Activated naive CD8-positive, alpha-beta T cell treated with anti-CD3 and anti-CD28 coated beads for 36 hours (primary cell): ENCODE results near the gene MPDU1. TPM values are rescaled to one million over a fixed set of nuclear protein-coding genes. Genes with fewer than 3 reads are reported as not detected.

Experiments
- DNase-seq: peaks from one replicate; pipeline ENCODE4 v3.0.0; 2021
- H3K27ac Mint-ChIP-seq: one replicate; pipeline ENCODE4 v1.8.0; 2022; ENCODE audit warnings: mild to moderate bottlenecking, moderate library complexity, mixed read lengths
- H3K27me3 Mint-ChIP-seq: one replicate; pipeline ENCODE4 v1.8.0; 2022; ENCODE audit warnings: mild to moderate bottlenecking, mixed read lengths
- H3K36me3 Mint-ChIP-seq: one replicate; pipeline ENCODE4 v1.8.0; 2021; ENCODE audit warnings: mild to moderate bottlenecking, mixed read lengths
- H3K4me1 Mint-ChIP-seq: one replicate; pipeline ENCODE4 v1.8.0; 2021; ENCODE audit warnings: mixed read lengths
- H3K4me3 Mint-ChIP-seq: one replicate; pipeline ENCODE4 v1.8.0; 2022; ENCODE audit warnings: mild to moderate bottlenecking, moderate library complexity, mixed read lengths
- H3K9me3 Mint-ChIP-seq: one replicate; pipeline ENCODE4 v1.8.0; 2022; ENCODE audit warnings: mixed read lengths
- total RNA-seq, 2 experiments: library from RNA; stranded (reverse); gene quantifications; one replicate each; pipeline ENCODE4 v1.2.3, GENCODE V29; 2021

MPDU1 gene
- total RNA-seq, 2 experiments from 2014 or later = 72.8 to 77.2 TPM

- peak overlapping the region; percentile 100 for H3K27ac Mint-ChIP-seq
- H3K4me1 Mint-ChIP-seq = peaks cover 57% of the 10 kb centered on the region
- peaks cover 67% of the 10 kb centered on the region for H3K36me3 Mint-ChIP-seq
- peak; percentile 99 for DNase-seq
- H3K9me3 Mint-ChIP-seq = peaks cover 4% of the 10 kb centered on the region
- peak overlapping the region; percentile 99 for H3K4me3 Mint-ChIP-seq
- peaks cover 10% of the 10 kb centered on the region for H3K27me3 Mint-ChIP-seq
Observed at GRCh38 chr17:7572588-7573323, 10.9 kb upstream of the MPDU1 start.

DNA sequence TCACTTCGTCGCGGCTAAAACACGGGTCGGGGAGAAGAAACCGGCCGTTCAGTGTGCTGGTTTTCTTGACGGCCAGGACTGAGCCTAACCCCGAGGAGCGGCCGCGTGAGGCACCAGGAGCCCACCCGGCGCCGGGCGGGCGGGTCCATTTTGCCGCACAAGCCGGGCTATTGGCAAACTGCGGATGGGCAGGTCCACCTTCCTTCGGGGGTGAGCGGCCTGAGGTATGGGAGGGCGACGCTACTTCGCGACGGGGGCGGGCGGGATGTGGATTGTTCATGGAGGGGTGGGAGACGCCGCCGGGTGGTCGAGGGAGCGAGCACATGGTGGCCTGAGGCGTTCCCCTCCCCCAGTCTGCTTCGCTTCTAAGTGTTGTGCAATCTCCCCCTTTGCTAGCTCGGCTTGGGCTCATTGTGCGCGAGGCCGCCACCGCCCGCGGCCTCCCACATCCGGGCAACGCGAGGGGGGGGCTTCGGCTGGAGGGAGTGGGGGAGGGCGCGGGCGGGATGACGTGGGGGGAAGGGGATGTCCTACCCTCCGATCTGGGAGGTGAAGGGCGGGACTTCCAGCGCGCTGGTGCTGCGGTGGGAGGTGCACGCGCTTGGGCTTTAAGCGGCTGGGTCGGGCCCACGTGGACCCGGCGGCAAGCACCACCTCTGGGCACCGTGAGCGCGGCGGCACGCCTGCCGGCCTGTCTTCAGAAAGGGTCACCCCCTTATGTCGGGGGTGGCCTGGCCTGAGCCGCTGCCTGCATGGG, 10.2 kb upstream of the MPDU1 start:
- peaks cover 4% of the 10 kb centered on the region for H3K9me3 Mint-ChIP-seq
- peak overlapping the region; percentile 99 for H3K4me3 Mint-ChIP-seq
- H3K4me1 Mint-ChIP-seq = peaks cover 65% of the 10 kb centered on the region
- peaks cover 10% of the 10 kb centered on the region for H3K27me3 Mint-ChIP-seq
- peak overlapping the region; percentile 100 for H3K27ac Mint-ChIP-seq
- DNase-seq = peak; percentile 89
- H3K36me3 Mint-ChIP-seq = peaks cover 74% of the 10 kb centered on the region

DNA sequence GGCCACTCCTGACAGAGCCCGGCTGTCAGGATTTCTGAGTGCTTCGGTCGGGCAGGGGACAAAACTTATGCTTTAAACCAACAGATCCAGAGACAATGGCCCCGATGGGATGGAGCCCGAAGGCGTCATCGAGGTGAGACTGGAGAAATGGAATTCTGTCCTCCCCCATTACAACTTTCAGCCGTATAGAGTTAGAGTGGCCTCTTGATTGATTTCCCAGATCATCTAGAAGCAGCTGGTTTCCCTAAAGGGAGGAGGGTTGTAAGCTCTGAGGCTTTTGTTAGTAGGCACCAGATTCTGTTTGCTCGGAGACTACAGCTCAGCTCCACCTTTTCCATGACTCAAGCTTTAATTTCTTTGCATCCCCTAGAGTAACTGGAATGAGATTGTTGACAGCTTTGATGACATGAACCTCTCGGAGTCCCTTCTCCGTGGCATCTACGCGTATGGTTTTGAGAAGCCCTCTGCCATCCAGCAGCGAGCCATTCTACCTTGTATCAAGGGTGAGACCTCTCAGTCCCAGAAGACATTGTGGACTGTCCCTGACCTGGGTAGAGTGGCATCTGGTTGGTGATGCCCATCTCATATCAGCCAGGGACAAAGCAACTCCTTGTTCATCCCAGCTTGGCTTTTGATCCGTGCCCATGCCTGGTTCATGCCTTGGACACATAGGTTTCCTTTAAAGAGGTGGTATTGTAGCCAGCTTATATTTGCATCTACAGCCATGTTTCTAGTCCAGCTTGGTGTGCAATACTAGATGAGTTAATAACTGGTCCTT, 9.3 kb upstream of the MPDU1 start:
- H3K9me3 Mint-ChIP-seq = peaks cover 4% of the 10 kb centered on the region
- H3K36me3 Mint-ChIP-seq = peaks cover 83% of the 10 kb centered on the region
- peaks cover 72% of the 10 kb centered on the region for H3K4me1 Mint-ChIP-seq
- peaks cover 10% of the 10 kb centered on the region for H3K27me3 Mint-ChIP-seq
- H3K27ac Mint-ChIP-seq = peak overlapping the region; percentile 100
- no peak for DNase-seq
- peak overlapping the region; percentile 99 for H3K4me3 Mint-ChIP-seq

DNA sequence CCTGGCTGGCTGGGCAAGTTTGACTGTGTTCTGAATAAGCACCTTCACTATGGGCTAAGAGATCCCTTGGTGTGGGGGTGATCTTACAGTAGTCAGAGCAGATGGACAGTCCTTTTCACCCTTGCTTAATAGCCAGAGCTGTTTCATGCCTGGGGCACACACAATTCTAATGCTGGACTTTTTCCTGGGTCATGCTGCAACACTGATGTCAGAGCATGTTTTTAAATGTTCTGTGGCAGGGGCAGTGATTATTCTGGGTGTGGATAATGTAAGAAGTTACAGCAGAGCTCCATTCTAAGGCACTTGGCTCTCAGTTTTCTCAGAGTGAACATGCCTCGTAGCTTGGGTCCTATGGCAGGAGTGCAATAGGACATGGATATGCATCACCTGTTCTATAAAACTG, 8.2 kb upstream of the MPDU1 start:
- Mint-ChIP-seq H3K4me3 (peak overlapping the region; percentile 99), H3K27me3 (peaks cover 10% of the 10 kb centered on the region), H3K4me1 (peaks cover 83% of the 10 kb centered on the region), H3K36me3 (peaks cover 91% of the 10 kb centered on the region), H3K27ac (peak overlapping the region; percentile 100), H3K9me3 (peaks cover 4% of the 10 kb centered on the region)
- DNase-seq = no peak

GRCh38 chr17:7575959-7576358, 7.7 kb upstream of the MPDU1 start:
- Mint-ChIP-seq H3K27ac (peak overlapping the region; percentile 100), H3K27me3 (peaks cover 10% of the 10 kb centered on the region), H3K36me3 (peaks cover 92% of the 10 kb centered on the region), H3K4me3 (peak overlapping the region; percentile 99), H3K4me1 (peaks cover 83% of the 10 kb centered on the region), H3K9me3 (peaks cover 4% of the 10 kb centered on the region)
- no peak for DNase-seq

GRCh38 chr17:7576432-7576937, 7.2 kb upstream of the MPDU1 start:
- peak overlapping the region; percentile 99 for H3K4me3 Mint-ChIP-seq
- H3K27ac Mint-ChIP-seq = peak overlapping the region; percentile 100
- peaks cover 10% of the 10 kb centered on the region for H3K27me3 Mint-ChIP-seq
- peaks cover 92% of the 10 kb centered on the region for H3K36me3 Mint-ChIP-seq
- H3K4me1 Mint-ChIP-seq = peaks cover 83% of the 10 kb centered on the region
- DNase-seq = no peak
- peaks cover 4% of the 10 kb centered on the region for H3K9me3 Mint-ChIP-seq

DNA sequence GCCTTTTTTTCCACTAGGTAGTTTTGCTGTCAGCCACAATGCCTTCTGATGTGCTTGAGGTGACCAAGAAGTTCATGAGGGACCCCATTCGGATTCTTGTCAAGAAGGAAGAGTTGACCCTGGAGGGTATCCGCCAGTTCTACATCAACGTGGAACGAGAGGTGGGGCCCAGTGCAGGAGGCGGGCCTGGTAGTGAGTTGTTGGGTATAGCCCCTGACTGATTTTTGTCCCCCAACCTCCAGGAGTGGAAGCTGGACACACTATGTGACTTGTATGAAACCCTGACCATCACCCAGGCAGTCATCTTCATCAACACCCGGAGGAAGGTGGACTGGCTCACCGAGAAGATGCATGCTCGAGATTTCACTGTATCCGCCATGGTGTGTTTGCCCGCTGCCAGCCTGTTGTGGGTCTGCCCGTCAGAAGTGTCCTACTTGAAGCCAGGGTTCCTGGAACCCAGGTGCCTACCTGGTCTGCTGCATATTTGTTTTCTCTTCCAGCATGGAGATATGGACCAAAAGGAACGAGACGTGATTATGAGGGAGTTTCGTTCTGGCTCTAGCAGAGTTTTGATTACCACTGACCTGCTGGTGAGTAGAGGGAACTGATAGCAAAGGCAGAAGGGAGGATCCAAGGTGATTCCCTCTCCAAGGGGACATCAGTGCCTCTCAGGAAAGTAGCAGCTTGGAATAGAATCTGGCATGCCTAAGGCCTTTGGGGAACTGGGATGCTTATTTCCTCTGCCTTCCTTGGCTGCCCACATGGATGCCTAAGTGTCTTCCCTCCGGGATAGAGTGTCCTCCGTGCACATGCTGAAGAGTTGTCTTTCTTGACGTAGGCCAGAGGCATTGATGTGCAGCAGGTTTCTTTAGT, 6.1 kb upstream of the MPDU1 start:
- Mint-ChIP-seq H3K27me3 (peaks cover 9% of the 10 kb centered on the region), H3K36me3 (peaks cover 95% of the 10 kb centered on the region), H3K27ac (peak overlapping the region; percentile 100), H3K9me3 (peaks cover 4% of the 10 kb centered on the region), H3K4me1 (peaks cover 86% of the 10 kb centered on the region), H3K4me3 (peak overlapping the region; percentile 99)
- no peak for DNase-seq

DNA sequence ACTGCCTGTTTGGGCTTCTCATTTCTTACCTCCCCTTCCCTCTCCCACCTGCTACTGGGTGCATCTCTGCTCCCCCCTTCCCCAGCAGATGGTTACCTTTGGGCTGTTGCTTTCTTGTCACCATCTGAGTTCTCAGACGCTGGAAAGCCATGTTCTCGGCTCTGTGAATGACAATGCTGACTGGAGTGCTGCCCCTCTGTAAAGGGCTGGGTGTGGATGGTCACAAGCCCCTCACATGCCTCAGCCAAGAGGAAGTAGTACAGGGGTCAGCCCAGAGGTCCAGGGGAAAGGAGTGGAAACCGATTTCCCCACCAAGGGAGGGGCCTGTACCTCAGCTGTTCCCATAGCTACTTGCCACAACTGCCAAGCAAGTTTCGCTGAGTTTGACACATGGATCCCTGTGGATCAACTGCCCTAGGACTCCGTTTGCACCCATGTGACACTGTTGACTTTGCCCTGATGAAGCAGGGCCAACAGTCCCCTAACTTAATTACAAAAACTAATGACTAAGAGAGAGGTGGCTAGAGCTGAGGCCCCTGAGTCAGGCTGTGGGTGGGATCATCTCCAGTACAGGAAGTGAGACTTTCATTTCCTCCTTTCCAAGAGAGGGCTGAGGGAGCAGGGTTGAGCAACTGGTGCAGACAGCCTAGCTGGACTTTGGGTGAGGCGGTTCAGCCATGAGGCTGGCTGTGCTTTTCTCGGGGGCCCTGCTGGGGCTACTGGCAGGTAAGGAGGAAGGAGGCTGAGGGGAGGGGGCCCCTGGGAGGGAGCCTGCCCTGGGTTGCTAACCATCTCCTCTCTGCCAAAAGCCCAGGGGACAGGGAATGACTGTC, 4.4 kb upstream of the MPDU1 start, which contains the start of gene CD68:
CD68 (plus strand) TSS at position 638 of the 833 bp plus-strand sequence; CDS start at position 678, 40 bp downstream.
- Mint-ChIP-seq H3K4me3 (peak within 1 kb of the TSS; percentile 55), H3K4me1 (peaks cover 84% of the 10 kb centered on the region), H3K36me3 (peaks cover 85% of the 10 kb centered on the region), H3K27ac (peak within 1 kb of the TSS; percentile 100), H3K9me3 (no peaks in the 10 kb centered on the region), H3K27me3 (no peaks in the 10 kb centered on the region)
- peak; percentile 80 for DNase-seq

- peak overlapping the region; percentile 55 for H3K4me3 Mint-ChIP-seq
Observed at GRCh38 chr17:7579834-7580603, 3.6 kb upstream of the MPDU1 start.

GRCh38 chr17:7580604-7581575, 2.8 kb upstream of the MPDU1 start:
- no peak for DNase-seq
- Mint-ChIP-seq H3K4me3 (peak overlapping the region; percentile 45), H3K4me1 (peaks cover 74% of the 10 kb centered on the region), H3K27me3 (no peaks in the 10 kb centered on the region), H3K9me3 (no peaks in the 10 kb centered on the region), H3K36me3 (peaks cover 80% of the 10 kb centered on the region), H3K27ac (peak overlapping the region; percentile 100)

More at GRCh38 chr17:7579834-7580603, 3.6 kb upstream of the MPDU1 start:
- Mint-ChIP-seq H3K4me1 (peaks cover 79% of the 10 kb centered on the region), H3K9me3 (no peaks in the 10 kb centered on the region), H3K36me3 (peaks cover 84% of the 10 kb centered on the region), H3K27ac (peak overlapping the region; percentile 100), H3K27me3 (no peaks in the 10 kb centered on the region)
- DNase-seq = peak; percentile 48

- Mint-ChIP-seq H3K4me1 (peaks cover 59% of the 10 kb centered on the region), H3K27ac (peak overlapping the region; percentile 100), H3K9me3 (no peaks in the 10 kb centered on the region), H3K4me3 (peak overlapping the region; percentile 99), H3K36me3 (peaks cover 68% of the 10 kb centered on the region), H3K27me3 (no peaks in the 10 kb centered on the region)
- DNase-seq = no peak
Observed at GRCh38 chr17:7582396-7583252, 1.0 kb upstream of the MPDU1 start.
